ENCODE data around the gene CCDC12. TPM values are rescaled to one million over a fixed set of nuclear protein-coding genes. Genes with fewer than 3 reads are reported as not detected.

The CCDC12 gene
- polyA plus RNA-seq, 3 donors: 54.2 to 58.1 (median 56.0) TPM

GRCh38 chr3:46960081-46960701 lies 16.4 kb downstream of the CCDC12 start:
- DNase-seq: no peak

- DNase-seq: no peak
These were observed 17.4 kb downstream of the CCDC12 start for GRCh38 chr3:46959161-46959511.

GRCh38 chr3:46958467-46959160 lies 17.9 kb downstream of the CCDC12 start:
- DNase-seq: no peak

- no peak for DNase-seq
These were observed 19.3 kb downstream of the CCDC12 start for GRCh38 chr3:46957092-46957820.

GRCh38 chr3:46955801-46956259 lies 20.7 kb downstream of the CCDC12 start:
- DNase-seq: no peak

GRCh38 chr3:46955157-46955556 lies 21.4 kb downstream of the CCDC12 start:
- no peak for DNase-seq

GRCh38 chr3:46954178-46954577 lies 22.4 kb downstream of the CCDC12 start:
- no peak for DNase-seq

GRCh38 chr3:46953234-46954010 lies 23.1 kb downstream of the CCDC12 start:
- DNase-seq: no peak

GRCh38 chr3:46952813-46953212 lies 23.7 kb downstream of the CCDC12 start:
- no peak for DNase-seq

GRCh38 chr3:46950650-46951241 lies 25.8 kb downstream of the CCDC12 start:
- no peak for DNase-seq

GRCh38 chr3:46950177-46950576 lies 26.4 kb downstream of the CCDC12 start:
- DNase-seq: no peak

- no peak for DNase-seq
These were observed 27.5 kb downstream of the CCDC12 start for GRCh38 chr3:46948830-46949671.

- DNase-seq: no peak
These were observed 28.4 kb downstream of the CCDC12 start for GRCh38 chr3:46947981-46948791.

- DNase-seq: no peak
These were observed 29.0 kb downstream of the CCDC12 start for GRCh38 chr3:46947546-46947901.

GRCh38 chr3:46946856-46947545 lies 29.5 kb downstream of the CCDC12 start:
- DNase-seq: no peak

GRCh38 chr3:46946416-46946815 lies 30.1 kb downstream of the CCDC12 start:
- DNase-seq: no peak

GRCh38 chr3:46944191-46944590 lies 32.4 kb downstream of the CCDC12 start:
- no peak for DNase-seq

- DNase-seq: no peak
These were observed 33.0 kb downstream of the CCDC12 start for GRCh38 chr3:46943237-46944187.

Measured in renal pelvis (tissue), 4 donors.